AG08395 (cell line): Measurements from ENCODE around the gene CACNA1D.

ENCODE experiments used
- DNase-seq: peaks from one replicate; pipeline ENCODE4 v3.0.0; 2012; ENCODE audit warnings: mixed read lengths, low spot score

CACNA1D gene

GRCh38 chr3:53579636-53580035, 85.2 kb downstream of the CACNA1D start:
- DNase-seq = no peak

DNA sequence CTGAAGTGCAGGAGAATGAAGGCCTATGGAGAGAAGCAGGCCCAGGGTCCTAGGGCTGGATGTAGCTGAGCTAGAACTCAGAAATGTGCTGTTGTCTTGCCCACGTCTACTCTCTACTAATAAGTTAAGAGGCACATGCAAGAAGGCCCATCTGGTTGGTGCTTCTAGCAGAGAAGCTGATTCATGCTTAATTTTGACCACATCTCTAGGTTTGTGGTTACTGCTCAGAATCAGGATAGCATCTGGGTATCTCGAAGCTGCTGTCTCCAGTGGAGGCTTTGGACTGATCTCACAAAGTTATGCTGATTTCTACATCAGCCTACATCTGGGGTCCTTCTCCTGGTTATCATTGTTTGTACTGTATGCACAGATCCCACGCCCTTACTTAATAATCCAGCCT, 87.3 kb downstream of the CACNA1D start:
- peak; percentile 26 for DNase-seq

- no peak for DNase-seq
Observed at GRCh38 chr3:53583161-53583690, 88.8 kb downstream of the CACNA1D start.

GRCh38 chr3:53585049-53585448, 90.6 kb downstream of the CACNA1D start:
- no peak for DNase-seq

DNA sequence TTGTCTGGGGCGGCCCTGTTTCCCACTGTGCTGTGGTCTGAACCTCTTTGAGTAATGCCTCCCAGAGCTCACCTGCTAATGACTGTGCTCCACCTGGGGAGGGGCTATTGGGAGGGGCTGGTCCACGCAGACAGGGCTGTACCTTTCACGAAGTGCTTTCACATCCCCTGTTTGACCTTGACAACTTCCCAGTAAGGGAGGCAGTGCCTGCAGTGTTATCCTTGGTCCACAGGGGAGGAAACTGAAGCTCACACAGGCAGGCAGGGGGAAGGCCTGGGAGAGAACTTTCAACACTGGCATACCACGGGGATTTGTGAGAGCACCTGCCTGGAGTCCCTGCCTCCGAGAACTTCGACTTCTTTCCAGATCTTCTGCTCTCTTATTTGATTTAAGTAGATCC, 91.2 kb downstream of the CACNA1D start:
- no peak for DNase-seq

DNA sequence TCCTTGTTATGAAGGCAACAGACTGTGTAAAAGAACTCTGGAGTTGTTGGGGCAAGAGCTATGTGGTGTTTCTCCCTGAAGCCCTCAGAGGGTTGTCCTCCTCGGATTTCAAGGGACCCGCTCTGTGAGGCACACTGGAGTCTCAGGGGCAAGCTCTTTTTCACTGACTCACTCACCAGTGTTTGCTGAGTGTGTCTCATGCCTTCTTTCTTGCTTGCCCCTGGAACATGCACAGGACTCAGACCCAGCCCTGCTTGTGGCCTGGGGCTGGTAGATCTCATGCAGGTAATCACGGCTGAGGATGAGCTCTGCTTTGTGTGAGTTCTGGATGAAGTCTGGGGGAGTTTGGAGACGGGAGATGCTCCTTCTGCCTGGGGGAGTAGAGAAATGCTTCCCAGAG, 93.7 kb downstream of the CACNA1D start:
- no peak for DNase-seq

DNA sequence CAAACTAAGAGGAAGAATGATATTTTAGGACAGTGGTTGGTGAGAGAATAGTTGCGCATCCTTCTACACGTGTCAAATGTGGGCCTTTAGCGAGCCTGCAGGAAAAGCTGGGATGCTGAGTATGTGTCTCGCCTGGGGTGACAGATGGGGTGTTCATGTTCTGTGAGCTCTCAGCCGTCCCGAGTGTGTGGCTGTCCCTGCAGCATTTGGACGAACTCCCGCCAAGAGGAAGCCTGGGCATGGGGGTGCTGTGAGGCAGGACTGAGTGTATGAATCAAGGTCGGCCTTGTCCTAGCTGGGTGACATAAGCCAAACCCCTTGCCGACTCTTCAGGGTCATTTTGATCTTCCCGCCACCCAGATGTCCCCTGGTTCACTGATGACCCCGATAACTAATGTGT, 94.8 kb downstream of the CACNA1D start:
- no peak for DNase-seq

- DNase-seq = no peak
Observed at GRCh38 chr3:53589806-53590205, 95.4 kb downstream of the CACNA1D start.

DNA sequence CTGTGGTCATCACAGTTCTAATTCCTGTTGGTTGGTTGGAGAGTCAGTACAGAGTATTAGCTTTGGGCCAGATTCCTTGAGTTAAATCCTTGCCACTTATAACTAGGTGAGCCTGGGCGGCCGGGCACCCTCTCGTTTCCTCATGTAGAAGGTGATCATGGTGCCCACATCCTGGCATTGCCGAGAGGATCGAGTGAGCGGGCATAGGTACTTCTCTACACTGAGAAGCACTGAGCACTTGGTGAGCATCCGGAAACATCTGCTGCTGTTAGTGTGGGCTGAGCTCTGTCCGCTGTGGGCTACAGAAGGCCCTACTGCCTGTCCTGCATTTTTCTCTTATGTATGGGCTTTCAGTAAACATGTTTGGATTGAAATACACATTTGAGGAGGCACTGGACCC, 96.2 kb downstream of the CACNA1D start:
- no peak for DNase-seq

GRCh38 chr3:53591646-53592045, 97.2 kb downstream of the CACNA1D start:
- DNase-seq = no peak

- no peak for DNase-seq
Observed at GRCh38 chr3:53592862-53593261, 98.5 kb downstream of the CACNA1D start.

GRCh38 chr3:53593611-53594010, 99.2 kb downstream of the CACNA1D start:
- DNase-seq = no peak

GRCh38 chr3:53594276-53594675, 99.9 kb downstream of the CACNA1D start:
- DNase-seq = no peak

DNA sequence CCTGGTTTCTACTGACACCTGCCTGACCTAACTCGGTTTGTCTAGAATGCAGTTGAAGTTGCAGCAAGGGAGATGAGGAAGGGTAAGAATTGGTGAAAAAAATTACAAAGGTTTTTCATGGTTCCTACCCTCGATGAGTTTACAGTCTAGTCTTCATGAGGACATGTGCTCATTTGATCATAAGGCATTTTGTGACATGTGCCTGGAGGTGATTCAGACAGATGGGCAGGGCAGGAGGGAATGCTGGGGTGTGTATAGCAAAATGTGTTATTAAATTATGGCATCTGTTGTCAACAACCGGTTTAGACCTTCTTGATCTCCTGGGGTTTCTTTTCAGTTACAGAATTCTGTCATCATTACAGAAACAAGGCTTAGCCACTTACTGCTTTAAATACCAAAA, 101.2 kb downstream of the CACNA1D start:
- no peak for DNase-seq

DNA sequence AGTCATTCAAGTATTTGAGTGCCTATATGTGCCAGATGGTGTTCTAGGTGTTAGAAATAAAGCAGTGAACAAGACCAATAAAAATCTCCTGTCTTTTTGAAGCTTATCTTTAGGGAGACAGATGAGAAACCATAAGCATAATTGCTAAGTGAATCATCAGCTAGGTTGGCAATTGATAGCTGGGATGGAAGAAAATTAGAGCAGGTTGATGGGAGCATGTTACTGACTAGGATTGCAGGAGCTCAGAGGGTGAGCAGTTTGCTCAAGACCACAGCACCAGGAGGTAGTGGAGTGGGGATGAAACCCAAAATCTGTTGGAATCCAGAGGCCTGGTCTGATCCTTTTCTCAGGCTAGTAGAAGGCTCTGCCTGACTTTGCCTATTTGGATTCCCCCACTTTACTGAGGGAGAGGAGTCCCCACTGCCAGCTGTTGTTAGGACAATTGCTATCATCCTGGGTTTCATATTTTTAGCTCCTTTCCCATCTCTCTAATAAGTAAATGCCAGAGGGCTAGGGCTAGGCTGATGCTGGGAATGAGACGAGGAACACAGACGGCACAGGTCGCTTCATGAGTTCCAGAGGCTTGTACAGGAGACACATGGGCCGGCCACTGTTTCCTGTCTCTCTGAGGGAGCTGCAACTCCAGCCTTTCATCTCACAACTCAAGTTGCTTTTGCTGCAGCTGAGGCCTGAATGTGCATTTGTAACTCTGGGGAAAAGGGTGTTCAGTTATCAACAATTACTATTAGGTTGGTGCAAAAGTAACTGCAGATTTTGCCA, 102.9 kb downstream of the CACNA1D start:
- DNase-seq = no peak

- DNase-seq = no peak
Observed at GRCh38 chr3:53599771-53600170, 105.4 kb downstream of the CACNA1D start.

- DNase-seq = no peak
Observed at GRCh38 chr3:53602866-53603265, 108.5 kb downstream of the CACNA1D start.

DNA sequence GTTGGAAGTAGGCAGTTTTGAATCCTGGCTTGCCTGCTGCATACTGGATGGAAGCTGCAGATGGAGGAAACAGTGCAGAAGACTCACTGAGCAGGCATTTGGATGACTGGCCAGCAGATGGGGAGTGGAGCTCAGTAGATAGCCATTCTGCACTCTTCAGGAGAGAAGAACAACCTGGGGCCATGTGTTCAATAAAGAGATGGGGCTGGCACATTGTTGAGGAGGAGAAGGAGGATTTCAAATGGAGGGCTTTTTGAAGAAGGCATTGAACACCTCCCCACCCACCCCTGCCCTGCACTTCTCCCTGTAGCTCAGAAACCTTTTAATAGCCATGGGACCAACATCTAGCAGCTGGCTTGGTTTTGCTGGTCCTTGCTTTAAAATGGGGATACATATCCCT, 109.8 kb downstream of the CACNA1D start:
- DNase-seq = no peak

DNA sequence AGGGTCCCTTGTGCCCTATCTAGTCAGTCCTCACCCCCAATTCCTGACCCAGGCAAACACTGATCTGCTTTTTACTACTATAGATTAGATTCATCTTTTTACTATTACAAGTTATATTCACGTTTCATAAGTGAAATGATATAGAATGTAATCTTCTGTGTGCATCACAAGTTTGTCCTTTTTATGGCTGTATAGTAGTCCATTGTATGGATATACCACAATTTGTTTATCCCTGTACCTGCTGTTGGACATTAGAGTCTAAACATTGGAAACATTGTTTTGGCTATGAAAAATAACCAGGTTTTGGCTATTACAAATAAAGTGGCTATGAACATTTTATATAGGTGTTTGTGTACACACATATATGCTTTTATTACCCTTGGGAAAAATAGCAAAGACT, 112.4 kb downstream of the CACNA1D start:
- DNase-seq = no peak

- DNase-seq = no peak
Observed at GRCh38 chr3:53612508-53612907, 118.1 kb downstream of the CACNA1D start.

GRCh38 chr3:53613125-53613524, 118.7 kb downstream of the CACNA1D start:
- no peak for DNase-seq

DNA sequence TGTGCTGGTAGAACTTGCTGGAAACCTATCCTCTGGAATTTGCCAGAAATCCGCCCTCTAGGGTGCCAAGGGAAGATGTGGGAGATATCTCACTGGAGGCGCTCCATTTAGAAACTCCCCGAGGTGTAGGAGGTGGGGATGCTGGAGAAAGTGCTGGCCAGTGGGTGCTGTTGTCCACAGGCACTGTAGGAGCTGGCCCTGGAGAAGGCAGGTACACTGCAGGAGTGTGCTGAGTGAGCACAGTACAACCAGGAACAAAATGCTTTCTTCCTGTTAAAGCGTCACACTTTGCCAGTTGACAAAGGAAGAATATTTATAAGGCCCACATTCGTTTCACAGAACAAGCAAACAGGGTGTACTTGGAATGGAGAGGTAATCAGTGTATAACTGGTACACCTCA, 119.9 kb downstream of the CACNA1D start:
- no peak for DNase-seq

DNA sequence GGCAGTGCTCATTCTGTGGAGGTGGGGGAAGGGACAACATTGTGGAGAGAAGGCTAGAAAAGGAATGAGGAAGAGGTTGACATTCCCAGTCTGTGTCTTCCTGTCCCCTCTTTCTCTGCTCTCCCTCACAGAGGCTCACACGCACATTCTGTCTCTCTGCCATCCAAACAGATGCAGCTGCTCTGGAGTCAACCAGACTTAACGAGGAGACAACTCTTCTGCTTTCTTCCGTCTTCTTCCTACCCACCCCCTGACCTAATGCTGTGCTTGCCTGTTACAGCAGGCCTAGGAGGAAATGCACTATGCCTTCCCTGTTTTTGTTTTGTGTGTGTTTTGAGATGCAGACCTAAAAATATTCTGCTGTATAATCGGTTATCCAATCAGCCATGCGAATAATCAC, 121.9 kb downstream of the CACNA1D start:
- no peak for DNase-seq
